Esophagus muscularis mucosa (tissue), 4 donors: ENCODE data around the gene BRCA2.

Source experiments
- EP300 ChIP-seq: sonication (generic); formaldehyde crosslinking; IDR thresholded peaks from one replicate; pipeline ENCODE4 v1.6.1; 2017; ENCODE audit warnings: antibody characterized with exemption
- POLR2A ChIP-seq: fragments of 450-650 bp; IDR thresholded peaks from one replicate; pipeline ENCODE4 v1.6.1; 2017; ENCODE audit warnings: antibody characterized with exemption, moderate library complexity, mild to moderate bottlenecking, low read depth
- POLR2AphosphoS5 ChIP-seq, 2 donors: sonication (generic); formaldehyde crosslinking; IDR thresholded peaks; one replicate each; pipeline ENCODE4 v1.6.1; 2017; ENCODE audit warnings: antibody characterized with exemption in 2 of 2
- TF ChIP-seq, protein P1 (sequence below), 3 experiments: fragments of 200-600 bp in 2 of 3; fragments of 450-650 bp in 1 of 3; sonication (generic) in 2 of 3; IDR thresholded peaks; one replicate each; pipeline ENCODE4 v1.5.1; 2017 to 2019; ENCODE audit warnings: antibody characterized with exemption in 3 of 3, mild to moderate bottlenecking in 2 of 3, moderate library complexity in 1 of 3

DNA sequence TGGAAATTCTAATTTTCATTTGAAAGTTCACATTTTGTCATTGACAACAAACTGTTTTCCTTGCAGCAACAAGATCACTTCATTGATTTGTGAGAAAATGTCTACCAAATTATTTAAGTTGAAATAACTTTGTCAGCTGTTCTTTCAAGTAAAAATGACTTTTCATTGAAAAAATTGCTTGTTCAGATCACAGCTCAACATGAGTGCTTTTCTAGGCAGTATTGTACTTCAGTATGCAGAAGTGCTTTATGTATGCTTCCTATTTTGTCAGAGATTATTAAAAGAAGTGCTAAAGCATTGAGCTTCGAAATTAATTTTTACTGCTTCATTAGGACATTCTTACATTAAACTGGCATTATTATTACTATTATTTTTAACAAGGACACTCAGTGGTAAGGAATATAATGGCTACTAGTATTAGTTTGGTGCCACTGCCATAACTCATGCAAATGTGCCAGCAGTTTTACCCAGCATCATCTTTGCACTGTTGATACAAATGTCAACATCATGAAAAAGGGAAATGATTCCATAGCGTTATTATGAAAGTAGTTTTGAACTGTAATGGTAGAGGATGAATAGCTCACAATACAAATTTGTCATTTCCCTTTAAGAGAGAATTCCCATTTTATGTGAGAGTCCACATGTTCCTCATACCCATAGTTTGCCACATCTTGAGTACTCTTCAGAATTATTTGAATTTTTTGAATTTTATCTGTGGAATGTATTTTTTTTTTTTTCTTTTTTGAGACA lies 2.6 kb downstream of the BRCA2 start:
- TF ChIP-seq, protein P1, sequence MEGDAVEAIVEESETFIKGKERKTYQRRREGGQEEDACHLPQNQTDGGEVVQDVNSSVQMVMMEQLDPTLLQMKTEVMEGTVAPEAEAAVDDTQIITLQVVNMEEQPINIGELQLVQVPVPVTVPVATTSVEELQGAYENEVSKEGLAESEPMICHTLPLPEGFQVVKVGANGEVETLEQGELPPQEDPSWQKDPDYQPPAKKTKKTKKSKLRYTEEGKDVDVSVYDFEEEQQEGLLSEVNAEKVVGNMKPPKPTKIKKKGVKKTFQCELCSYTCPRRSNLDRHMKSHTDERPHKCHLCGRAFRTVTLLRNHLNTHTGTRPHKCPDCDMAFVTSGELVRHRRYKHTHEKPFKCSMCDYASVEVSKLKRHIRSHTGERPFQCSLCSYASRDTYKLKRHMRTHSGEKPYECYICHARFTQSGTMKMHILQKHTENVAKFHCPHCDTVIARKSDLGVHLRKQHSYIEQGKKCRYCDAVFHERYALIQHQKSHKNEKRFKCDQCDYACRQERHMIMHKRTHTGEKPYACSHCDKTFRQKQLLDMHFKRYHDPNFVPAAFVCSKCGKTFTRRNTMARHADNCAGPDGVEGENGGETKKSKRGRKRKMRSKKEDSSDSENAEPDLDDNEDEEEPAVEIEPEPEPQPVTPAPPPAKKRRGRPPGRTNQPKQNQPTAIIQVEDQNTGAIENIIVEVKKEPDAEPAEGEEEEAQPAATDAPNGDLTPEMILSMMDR (IDR thresholded peaks at IDR 0.05): no peak
- TF ChIP-seq POLR2A: no peak
- no peak for TF ChIP-seq POLR2AphosphoS5 (IDR thresholded peaks at IDR 0.05)
- no peak for TF ChIP-seq EP300
